Caco-2 (cell line): ENCODE data around the gene SLX4. TPM values are rescaled to one million over a fixed set of nuclear protein-coding genes. Genes with fewer than 3 reads are reported as not detected.

Experiments
- BruUV-seq: library from RNA; stranded (reverse); fragments of 400-500 nt; replicated peaks from 2 replicates; lab custom pipeline; 2021; lab: Mats Ljungman, UMichigan
- CTCF ChIA-PET: fragments of 300-600 bp; sonication (Branson Sonifier 250); formaldehyde crosslinking; loops from one replicate; lab custom pipeline; 2022; ENCODE audit warnings: antibody characterized with exemption; lab: Charles Lee
- POLR2A ChIA-PET: fragments of 300-600 bp; sonication (Branson Sonifier 250); formaldehyde crosslinking; loops from one replicate; lab custom pipeline; 2022; ENCODE audit warnings: antibody characterized with exemption; lab: Charles Lee
- DNase-seq, 2 experiments: peaks; one replicate each; pipeline versions ENCODE4 v3.0.0 to v3.0.0-alpha.2; 2020 to 2022
- H3K27me3 ChIP-seq: replicated peaks from 2 replicates; pipeline ENCODE4 v1.6.0; 2011; ENCODE audit warnings: low read length; ENCODE audit not compliant: control insufficient read depth, insufficient read depth
- H3K36me3 ChIP-seq: 2 replicates; pipeline ENCODE4 v1.5.1; 2011; ENCODE audit warnings: low read length; ENCODE audit not compliant: control insufficient read depth, insufficient read depth
- H3K4me1 ChIP-seq: fragments of 250-450 bp; sonication (Bioruptor Pico); 2 replicates; pipeline ENCODE4 v1.5.1; 2020; ENCODE audit warnings: mild to moderate bottlenecking
- H3K4me3 ChIP-seq: 2 replicates; pipeline ENCODE4 v1.5.1; 2011; ENCODE audit warnings: low read depth, mild to moderate bottlenecking, control low read depth, low read length
- H3K9me3 ChIP-seq: fragments of 250-450 bp; sonication (Bioruptor Pico); 2 replicates; pipeline ENCODE4 v1.5.1; 2020; ENCODE audit warnings: mild to moderate bottlenecking, moderate library complexity
- H3K27ac Mint-ChIP-seq: one replicate; pipeline ENCODE4 v1.8.0; 2022; ENCODE audit warnings: mixed read lengths; ENCODE audit not compliant: unreplicated experiment
- H3K27me3 Mint-ChIP-seq: one replicate; pipeline ENCODE4 v1.8.0; 2022; ENCODE audit warnings: mixed read lengths; ENCODE audit not compliant: insufficient read depth, unreplicated experiment
- H3K36me3 Mint-ChIP-seq: one replicate; pipeline ENCODE4 v1.8.0; 2022; ENCODE audit warnings: mild to moderate bottlenecking, mixed read lengths; ENCODE audit not compliant: insufficient read depth, unreplicated experiment
- H3K4me1 Mint-ChIP-seq: one replicate; pipeline ENCODE4 v1.8.0; 2022; ENCODE audit warnings: low read depth, mixed read lengths; ENCODE audit not compliant: unreplicated experiment
- H3K4me3 Mint-ChIP-seq: one replicate; pipeline ENCODE4 v1.8.0; 2022; ENCODE audit warnings: mild to moderate bottlenecking, moderate library complexity, mixed read lengths; ENCODE audit not compliant: unreplicated experiment
- H3K9me3 Mint-ChIP-seq: one replicate; pipeline ENCODE4 v1.8.0; 2022; ENCODE audit warnings: mixed read lengths; ENCODE audit not compliant: unreplicated experiment
- CTCF ChIP-seq, 2 experiments: fragments of 200-600 bp in 1 of 2; IDR thresholded peaks; 1 replicate in 1 of 2; 2 replicates in 1 of 2; pipeline versions ENCODE4 v1.5.1 to v1.8.0; 2011 to 2022; ENCODE audit warnings: antibody characterized with exemption in 1 of 2, control low read depth in 1 of 2, inconsistent platforms in 1 of 2, low read depth in 1 of 2, low read length in 1 of 2, mild to moderate bottlenecking in 1 of 2, moderate library complexity in 1 of 2; ENCODE audit not compliant: insufficient read depth in 1 of 2, severe bottlenecking in 1 of 2, unreplicated experiment in 1 of 2
- intact Hi-C: fragments of 100-400 bp; cut with micrococcal nuclease; formaldehyde crosslinking; loops from one replicate; pipeline ENCODE4 v1.10.0; 2022; ENCODE audit not compliant: unreplicated experiment
- total RNA-seq: library from RNA; stranded (reverse); gene quantifications from 2 replicates; pipeline ENCODE4 v1.2.3, GENCODE V29; 2022

The SLX4 gene
- total RNA-seq, 1 experiment from 2014 or later = 10.4 TPM

- Histone ChIP-seq H3K4me1 (no peaks in the 10 kb centered on the region), H3K4me3 (no peak overlapping the region), H3K36me3 (no peaks in the 10 kb centered on the region), H3K9me3 (no peaks in the 10 kb centered on the region), H3K27me3 (no peaks in the 10 kb centered on the region)
- Mint-ChIP-seq H3K4me3 (no peak overlapping the region), H3K27ac (no peak overlapping the region), H3K27me3 (no peaks in the 10 kb centered on the region), H3K4me1 (no peaks in the 10 kb centered on the region), H3K9me3 (no peaks in the 10 kb centered on the region), H3K36me3 (no peaks in the 10 kb centered on the region)
- intact Hi-C loops = no loop called here
- ChIA-PET CTCF (interaction anchor here (0.6 kb wide), 1 partner anchor 1416 kb away, joined by 4 read pairs; no protein-coding TSS in a partner anchor), POLR2A (no interaction called here)
- DNase-seq = no peak
- TF ChIP-seq CTCF (IDR thresholded peaks at IDR 0.05; ENCODE audit: insufficient read depth in 1 of 2, low read depth in 1 of 2, low read length in 1 of 2, severe bottlenecking in 1 of 2, unreplicated experiment in 1 of 2) = no peak
- no TSS peak for BruUV-seq
Observed at GRCh38 chr16:3564889-3565141, 46.6 kb downstream of the SLX4 start.

- Histone ChIP-seq H3K36me3 (no peaks in the 10 kb centered on the region), H3K27me3 (no peaks in the 10 kb centered on the region), H3K9me3 (no peaks in the 10 kb centered on the region), H3K4me1 (no peaks in the 10 kb centered on the region), H3K4me3 (no peak overlapping the region)
- no TSS peak for BruUV-seq
- Mint-ChIP-seq H3K4me1 (no peaks in the 10 kb centered on the region), H3K27ac (no peak overlapping the region), H3K27me3 (no peaks in the 10 kb centered on the region), H3K36me3 (no peaks in the 10 kb centered on the region), H3K4me3 (no peak overlapping the region), H3K9me3 (no peaks in the 10 kb centered on the region)
- CTCF ChIA-PET = no interaction called here
- no peak for TF ChIP-seq CTCF (IDR thresholded peaks at IDR 0.05; ENCODE audit: insufficient read depth in 1 of 2, low read depth in 1 of 2, low read length in 1 of 2, severe bottlenecking in 1 of 2, unreplicated experiment in 1 of 2)
- POLR2A ChIA-PET = no interaction called here
- intact Hi-C loops = no loop called here
- no peak for DNase-seq
Observed at GRCh38 chr16:3564130-3564888, 47.1 kb downstream of the SLX4 start.

GRCh38 chr16:3562914-3563480, 48.4 kb downstream of the SLX4 start:
- Histone ChIP-seq H3K4me1 (no peaks in the 10 kb centered on the region), H3K9me3 (no peaks in the 10 kb centered on the region), H3K4me3 (no peak overlapping the region), H3K27me3 (no peaks in the 10 kb centered on the region), H3K36me3 (no peaks in the 10 kb centered on the region)
- no peak for DNase-seq
- POLR2A ChIA-PET = no interaction called here
- intact Hi-C loops = no loop called here
- Mint-ChIP-seq H3K36me3 (no peaks in the 10 kb centered on the region), H3K4me1 (no peaks in the 10 kb centered on the region), H3K27ac (no peak overlapping the region), H3K4me3 (no peak overlapping the region), H3K27me3 (no peaks in the 10 kb centered on the region), H3K9me3 (no peaks in the 10 kb centered on the region)
- BruUV-seq = no TSS peak
- CTCF ChIA-PET = no interaction called here
- no peak for TF ChIP-seq CTCF (IDR thresholded peaks at IDR 0.05; ENCODE audit: insufficient read depth in 1 of 2, low read depth in 1 of 2, low read length in 1 of 2, severe bottlenecking in 1 of 2, unreplicated experiment in 1 of 2)
